ENCODE data around the gene SLC2A4RG.

DNA sequence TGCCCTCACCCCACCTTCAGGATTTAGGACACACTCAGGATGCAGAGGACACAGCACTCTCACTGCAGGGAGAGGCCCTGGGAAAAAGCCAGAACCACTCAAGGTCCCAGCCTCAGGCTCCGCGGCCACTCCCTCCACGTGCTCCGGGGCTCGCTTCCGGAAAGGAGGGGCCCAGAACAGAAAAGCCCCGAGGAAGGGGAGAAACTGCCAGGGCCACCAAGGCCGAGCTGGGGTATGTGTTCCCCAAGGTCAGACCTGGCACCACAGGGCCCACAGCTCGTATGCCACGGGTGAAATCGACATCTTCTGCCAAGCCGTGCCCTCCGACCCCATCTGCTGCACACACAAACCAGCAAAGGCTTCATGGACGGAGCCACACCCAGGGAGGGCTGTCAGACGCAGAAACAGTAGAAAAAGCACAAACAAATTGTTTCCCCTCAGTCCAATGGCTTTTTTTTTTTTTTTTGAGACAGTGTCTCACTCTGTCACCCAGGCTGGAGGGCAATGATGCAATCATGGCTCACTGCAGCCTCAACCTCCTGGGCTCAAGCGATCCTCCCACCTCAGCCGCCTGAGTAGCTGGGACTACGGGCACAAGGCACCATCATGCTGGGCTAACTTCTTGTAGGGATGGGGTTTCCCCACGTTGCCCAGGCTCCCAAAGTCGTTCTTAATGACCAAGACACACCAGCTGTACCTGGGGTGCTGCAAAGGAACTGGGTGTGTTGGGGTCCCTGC is 33.4 kb downstream of the SLC2A4RG start:
- TF ChIP-seq POLR2AphosphoS5 (IDR thresholded peaks at IDR 0.05; ENCODE audit: borderline replicate concordance, low read depth, low read length) (no peak), EZH2 (IDR thresholded peaks at IDR 0.05) (no peak), FOXP2 (optimal IDR thresholded peaks at IDR 0.05; ENCODE audit: control extremely low read depth, extremely low read length, insufficient read depth) (no peak)

Measured in SK-N-MC (cell line).